SU-DHL-6 (cell line): ENCODE measurements around the gene OSGEPL1.

ENCODE experiments used
- CTCF ChIP-seq: fragments of 200-600 bp; sonication (generic); IDR thresholded peaks from one replicate; pipeline ENCODE4 v1.5.1; 2017; ENCODE audit warnings: antibody characterized with exemption, mild to moderate bottlenecking, low read length, moderate library complexity; ENCODE audit not compliant: insufficient read depth, poor library complexity, severe bottlenecking
- EZH2phosphoT487 ChIP-seq: fragments of 200-600 bp; sonication (generic), shearing (Covaris generic); conservative IDR thresholded peaks from 2 replicates; pipeline ENCODE4 v1.6.1; 2018; ENCODE audit warnings: mild to moderate bottlenecking, antibody characterized with exemption, low read length, moderate library complexity, mixed read lengths

GRCh38 chr2:189723192-189723591 is 39.4 kb downstream of the OSGEPL1 start:
- TF ChIP-seq CTCF (no peak), EZH2phosphoT487 (no peak)
